PFSK-1 (cell line): Measurements from ENCODE around the gene WDR31.

ENCODE experiments used
- FOXP2 ChIP-seq: optimal IDR thresholded peaks from 2 replicates; pipeline ENCODE3; 2011; ENCODE audit warnings: borderline replicate concordance, control low read depth, inconsistent platforms; ENCODE audit not compliant: insufficient read depth; ENCODE audit errors: extremely low read length, extremely low read depth
- POLR2AphosphoS5 ChIP-seq: IDR thresholded peaks from 2 replicates; pipeline ENCODE4 v1.6.1; 2012; ENCODE audit warnings: low read depth, mild to moderate bottlenecking, control low read depth, low read length, moderate library complexity
- SIN3A ChIP-seq: IDR thresholded peaks from 2 replicates; pipeline ENCODE4 v1.6.1; 2012; ENCODE audit warnings: mild to moderate bottlenecking, low read length, moderate library complexity, borderline replicate concordance; ENCODE audit not compliant: insufficient read depth
- TAF1 ChIP-seq: IDR thresholded peaks from 2 replicates; pipeline ENCODE4 v1.6.1; 2012; ENCODE audit warnings: low read length, control low read depth, borderline replicate concordance; ENCODE audit not compliant: insufficient read depth
- TF ChIP-seq, protein P1 (sequence below), 2 experiments: IDR thresholded peaks; 2 replicates each; pipeline versions ENCODE4 v1.6.1 to v1.8.0; 2011 to 2012; ENCODE audit warnings: low read depth in 2 of 2, low read length in 2 of 2, control low read depth in 1 of 2, inconsistent platforms in 1 of 2, mild to moderate bottlenecking in 1 of 2, moderate library complexity in 1 of 2; ENCODE audit not compliant: insufficient read depth in 1 of 2

Gene WDR31

GRCh38 chr9:113298924-113299770, 40.9 kb downstream of the WDR31 start:
- TF ChIP-seq, protein P1, sequence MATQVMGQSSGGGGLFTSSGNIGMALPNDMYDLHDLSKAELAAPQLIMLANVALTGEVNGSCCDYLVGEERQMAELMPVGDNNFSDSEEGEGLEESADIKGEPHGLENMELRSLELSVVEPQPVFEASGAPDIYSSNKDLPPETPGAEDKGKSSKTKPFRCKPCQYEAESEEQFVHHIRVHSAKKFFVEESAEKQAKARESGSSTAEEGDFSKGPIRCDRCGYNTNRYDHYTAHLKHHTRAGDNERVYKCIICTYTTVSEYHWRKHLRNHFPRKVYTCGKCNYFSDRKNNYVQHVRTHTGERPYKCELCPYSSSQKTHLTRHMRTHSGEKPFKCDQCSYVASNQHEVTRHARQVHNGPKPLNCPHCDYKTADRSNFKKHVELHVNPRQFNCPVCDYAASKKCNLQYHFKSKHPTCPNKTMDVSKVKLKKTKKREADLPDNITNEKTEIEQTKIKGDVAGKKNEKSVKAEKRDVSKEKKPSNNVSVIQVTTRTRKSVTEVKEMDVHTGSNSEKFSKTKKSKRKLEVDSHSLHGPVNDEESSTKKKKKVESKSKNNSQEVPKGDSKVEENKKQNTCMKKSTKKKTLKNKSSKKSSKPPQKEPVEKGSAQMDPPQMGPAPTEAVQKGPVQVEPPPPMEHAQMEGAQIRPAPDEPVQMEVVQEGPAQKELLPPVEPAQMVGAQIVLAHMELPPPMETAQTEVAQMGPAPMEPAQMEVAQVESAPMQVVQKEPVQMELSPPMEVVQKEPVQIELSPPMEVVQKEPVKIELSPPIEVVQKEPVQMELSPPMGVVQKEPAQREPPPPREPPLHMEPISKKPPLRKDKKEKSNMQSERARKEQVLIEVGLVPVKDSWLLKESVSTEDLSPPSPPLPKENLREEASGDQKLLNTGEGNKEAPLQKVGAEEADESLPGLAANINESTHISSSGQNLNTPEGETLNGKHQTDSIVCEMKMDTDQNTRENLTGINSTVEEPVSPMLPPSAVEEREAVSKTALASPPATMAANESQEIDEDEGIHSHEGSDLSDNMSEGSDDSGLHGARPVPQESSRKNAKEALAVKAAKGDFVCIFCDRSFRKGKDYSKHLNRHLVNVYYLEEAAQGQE (IDR thresholded peaks at IDR 0.05; ENCODE audit: insufficient read depth in 1 of 2, low read depth in 2 of 2, low read length in 2 of 2): no peak
- TF ChIP-seq SIN3A (no peak), POLR2AphosphoS5 (no peak), FOXP2 (no peak), TAF1 (no peak)

DNA sequence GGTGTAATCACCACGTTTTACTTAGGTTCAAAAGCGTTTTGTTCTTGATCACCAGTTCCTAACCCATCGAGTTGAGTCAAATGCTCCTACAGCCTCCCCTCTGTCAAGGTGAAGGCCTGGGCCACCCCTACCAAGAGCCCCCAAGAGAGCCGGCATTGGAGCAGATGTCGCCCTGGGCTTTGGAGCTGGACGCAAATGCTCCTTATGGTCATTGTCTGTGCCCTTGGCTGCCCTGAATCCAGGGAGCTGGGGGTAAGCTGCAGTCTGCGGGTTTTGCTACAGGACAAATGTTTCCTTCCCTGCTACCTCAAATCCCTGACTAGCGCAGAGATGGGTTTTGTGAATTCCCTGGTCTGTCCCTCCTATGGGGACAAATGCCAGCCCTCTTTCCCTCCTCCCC, 41.8 kb downstream of the WDR31 start:
- no peak for TF ChIP-seq FOXP2
- TF ChIP-seq TAF1: no peak
- TF ChIP-seq, protein P1 (IDR thresholded peaks at IDR 0.05; ENCODE audit: insufficient read depth in 1 of 2, low read depth in 2 of 2, low read length in 2 of 2): no peak
- TF ChIP-seq POLR2AphosphoS5: no peak
- TF ChIP-seq SIN3A: no peak

DNA sequence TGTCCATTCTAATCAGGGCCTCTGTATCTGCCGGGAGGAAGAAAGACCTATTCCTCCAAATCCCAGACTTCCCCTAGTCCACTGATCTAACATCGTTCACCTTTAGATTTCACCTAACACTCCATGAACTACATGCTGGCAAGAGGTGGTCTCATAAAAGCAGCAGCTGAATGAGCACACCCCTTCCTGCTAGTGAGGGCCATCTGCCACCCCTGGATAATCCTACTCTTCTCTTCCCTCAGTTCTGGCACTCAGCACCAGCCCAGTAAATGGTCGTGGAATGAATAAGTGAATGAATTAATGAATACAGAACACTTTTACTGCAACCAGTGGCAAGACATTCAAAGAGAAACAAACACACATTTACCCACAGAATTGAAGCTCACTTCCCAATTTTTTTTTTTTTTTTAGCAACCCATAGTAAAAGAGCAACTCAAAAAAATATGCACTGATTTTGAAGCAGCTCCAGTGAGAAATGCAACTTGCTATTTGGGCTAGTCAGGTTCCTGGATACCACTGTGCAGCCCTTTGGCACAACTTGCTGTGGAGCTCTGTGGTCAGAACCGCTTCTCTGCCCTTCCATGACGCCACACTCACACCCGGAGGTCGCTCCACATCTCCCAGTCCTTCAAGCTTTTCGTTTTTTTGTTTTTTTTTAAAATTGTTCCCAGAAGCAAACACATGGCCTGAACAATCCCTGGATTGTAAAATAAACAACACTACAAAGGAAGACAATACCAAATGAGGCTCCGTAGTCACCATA, 43.1 kb downstream of the WDR31 start:
- no peak for TF ChIP-seq SIN3A
- no peak for TF ChIP-seq TAF1
- TF ChIP-seq, protein P1 (IDR thresholded peaks at IDR 0.05; ENCODE audit: insufficient read depth in 1 of 2, low read depth in 2 of 2, low read length in 2 of 2): no peak
- TF ChIP-seq POLR2AphosphoS5: no peak
- TF ChIP-seq FOXP2: no peak

- no peak for TF ChIP-seq FOXP2
- TF ChIP-seq POLR2AphosphoS5: no peak
- TF ChIP-seq SIN3A: no peak
- TF ChIP-seq TAF1: no peak
- TF ChIP-seq, protein P1 (IDR thresholded peaks at IDR 0.05; ENCODE audit: insufficient read depth in 1 of 2, low read depth in 2 of 2, low read length in 2 of 2): no peak
Measured at GRCh38 chr9:113293285-113293878, 46.7 kb downstream of the WDR31 start.
